ENCODE results near the gene MAP3K13. TPM values are rescaled to one million over a fixed set of nuclear protein-coding genes. Genes with fewer than 3 reads are reported as not detected.

MAP3K13 gene
- total RNA-seq, 2 donors from 2014 or later: 20.4 to 21.1 TPM

GRCh38 chr3:185353225-185353624 is 9.7 kb upstream of the MAP3K13 start:
- WGBS, 2 experiments (ENCODE audit: insufficient coverage in 1 of 2, insufficient read length in 1 of 2): 94% methylated on average over 3 to 5 of the region's 5 CpGs
- no peaks in the 10 kb centered on the region for H3K36me3 ChIP-seq (ENCODE audit: control insufficient read depth, insufficient read depth, low read length)
- H3K27me3 ChIP-seq (ENCODE audit: control insufficient read depth, insufficient read depth, low read length, poor library complexity, severe bottlenecking): peaks cover 18% of the 10 kb centered on the region
- H3K27ac ChIP-seq (ENCODE audit: low read depth, low read length): no peak overlapping the region
- no peaks in the 10 kb centered on the region for H3K4me1 ChIP-seq (ENCODE audit: control insufficient read depth, insufficient read depth, low read length)
- H3K36me3 Mint-ChIP-seq (ENCODE audit: low read depth): no peaks in the 10 kb centered on the region
- no peak for TF ChIP-seq CTCF (conservative IDR thresholded peaks at IDR 0.05)
- H3K4me3 ChIP-seq (ENCODE audit: low read length): no peak overlapping the region
- H3K27ac Mint-ChIP-seq: no peak overlapping the region
- peaks cover 63% of the 10 kb centered on the region for H3K27me3 Mint-ChIP-seq (ENCODE audit: insufficient read depth)
- H3K4me1 Mint-ChIP-seq: no peaks in the 10 kb centered on the region
- H3K9me3 Mint-ChIP-seq: no peaks in the 10 kb centered on the region
- H3K4me3 Mint-ChIP-seq: no peak overlapping the region
- no peak overlapping the region for H3K9ac ChIP-seq (ENCODE audit: extremely low read depth, low read length, poor library complexity, severe bottlenecking)
- no peak for DNase-seq
- H3K9me3 ChIP-seq (ENCODE audit: control insufficient read depth, low read length): no peaks in the 10 kb centered on the region

GRCh38 chr3:185353823-185354614 is 8.9 kb upstream of the MAP3K13 start:
- no peaks in the 10 kb centered on the region for H3K9me3 ChIP-seq (ENCODE audit: control insufficient read depth, low read length)
- TF ChIP-seq CTCF (conservative IDR thresholded peaks at IDR 0.05): peak; percentile 78
- H3K4me1 ChIP-seq (ENCODE audit: control insufficient read depth, insufficient read depth, low read length): no peaks in the 10 kb centered on the region
- no peaks in the 10 kb centered on the region for H3K9me3 Mint-ChIP-seq
- H3K4me3 Mint-ChIP-seq: no peak overlapping the region
- H3K4me1 Mint-ChIP-seq: no peaks in the 10 kb centered on the region
- H3K36me3 ChIP-seq (ENCODE audit: control insufficient read depth, insufficient read depth, low read length): no peaks in the 10 kb centered on the region
- H3K9ac ChIP-seq (ENCODE audit: extremely low read depth, low read length, poor library complexity, severe bottlenecking): no peak overlapping the region
- peak; percentile 97 for DNase-seq
- peaks cover 70% of the 10 kb centered on the region for H3K27me3 Mint-ChIP-seq (ENCODE audit: insufficient read depth)
- H3K36me3 Mint-ChIP-seq (ENCODE audit: low read depth): no peaks in the 10 kb centered on the region
- no peak overlapping the region for H3K27ac ChIP-seq (ENCODE audit: low read depth, low read length)
- no peak overlapping the region for H3K4me3 ChIP-seq (ENCODE audit: low read length)
- H3K27me3 ChIP-seq (ENCODE audit: control insufficient read depth, insufficient read depth, low read length, poor library complexity, severe bottlenecking): peaks cover 20% of the 10 kb centered on the region
- WGBS, 2 experiments (ENCODE audit: insufficient coverage in 1 of 2, insufficient read length in 1 of 2): 35 to 37% methylated on average over 9 to 13 of the region's 13 CpGs
- no peak overlapping the region for H3K27ac Mint-ChIP-seq

GRCh38 chr3:185356499-185356898 is 6.4 kb upstream of the MAP3K13 start:
- H3K9me3 Mint-ChIP-seq: no peaks in the 10 kb centered on the region
- peaks cover 65% of the 10 kb centered on the region for H3K27me3 Mint-ChIP-seq (ENCODE audit: insufficient read depth)
- no peak overlapping the region for H3K27ac Mint-ChIP-seq
- Histone ChIP-seq H3K27me3 (ENCODE audit: control insufficient read depth, insufficient read depth, low read length, poor library complexity, severe bottlenecking) (peaks cover 26% of the 10 kb centered on the region), H3K9ac (ENCODE audit: extremely low read depth, low read length, poor library complexity, severe bottlenecking) (no peak overlapping the region), H3K27ac (ENCODE audit: low read depth, low read length) (no peak overlapping the region), H3K36me3 (ENCODE audit: control insufficient read depth, insufficient read depth, low read length) (no peaks in the 10 kb centered on the region), H3K4me3 (ENCODE audit: low read length) (no peak overlapping the region), H3K4me1 (ENCODE audit: control insufficient read depth, insufficient read depth, low read length) (no peaks in the 10 kb centered on the region), H3K9me3 (ENCODE audit: control insufficient read depth, low read length) (no peaks in the 10 kb centered on the region)
- no peaks in the 10 kb centered on the region for H3K4me1 Mint-ChIP-seq
- no peak for DNase-seq
- no peak for TF ChIP-seq CTCF (conservative IDR thresholded peaks at IDR 0.05)
- H3K36me3 Mint-ChIP-seq (ENCODE audit: low read depth): no peaks in the 10 kb centered on the region
- H3K4me3 Mint-ChIP-seq: no peak overlapping the region
- 77 to 87% methylated on average over 5 of the region's 5 CpGs for WGBS, 2 experiments (ENCODE audit: insufficient coverage in 1 of 2, insufficient read length in 1 of 2)
